ENCODE data around the gene SCAMP2. TPM values are rescaled to one million over a fixed set of nuclear protein-coding genes. Genes with fewer than 3 reads are reported as not detected.
A peak's percentile ranks its signal among the peaks of the same experiment; 100 is the strongest.

The SCAMP2 gene
- total and polyA plus RNA-seq, 2 of the 13 experiments (the other 11 are each of a cell fraction or from before 2014, with no cell fraction given) = 34.8 to 121 TPM

DNA sequence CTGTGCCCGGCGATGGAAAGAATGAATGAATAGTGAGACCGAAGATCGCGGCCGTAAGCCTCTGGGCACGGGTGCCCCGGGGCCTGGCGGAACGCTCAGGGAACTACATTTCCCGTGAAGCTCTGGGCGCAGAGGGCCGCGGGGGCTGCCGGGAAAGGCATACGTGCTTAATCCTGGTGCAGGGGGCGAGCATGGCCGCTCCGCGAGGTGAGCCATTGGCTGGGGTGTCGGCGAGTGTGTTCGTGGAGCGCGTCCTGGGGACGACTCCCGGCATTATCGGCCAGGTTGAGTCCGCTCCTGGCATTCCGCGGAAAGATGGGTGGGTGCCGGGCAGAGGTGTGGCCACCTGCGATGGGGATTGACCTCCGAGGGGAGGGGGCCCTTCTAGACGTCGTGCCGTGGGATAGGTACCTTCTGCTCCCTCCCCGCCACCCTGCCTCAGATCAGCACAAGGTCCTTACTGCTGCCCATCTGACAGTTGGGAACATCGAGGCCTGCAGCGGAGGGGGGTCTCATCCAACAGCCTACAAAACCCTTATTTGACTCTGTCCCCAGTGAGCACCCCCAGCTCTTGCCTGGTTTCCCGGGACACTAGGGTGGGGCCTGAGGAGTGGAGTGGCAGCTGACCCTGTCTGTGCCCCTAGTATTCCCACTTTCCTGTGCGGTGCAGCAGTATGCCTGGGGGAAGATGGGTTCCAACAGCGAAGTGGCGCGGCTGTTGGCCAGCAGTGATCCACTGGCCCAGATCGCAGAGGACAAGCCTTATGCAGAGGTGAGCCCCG, 16.9 kb upstream of the SCAMP2 start, which contains the start of gene MPI (continued):
- TF ChIP-seq, protein P1, sequence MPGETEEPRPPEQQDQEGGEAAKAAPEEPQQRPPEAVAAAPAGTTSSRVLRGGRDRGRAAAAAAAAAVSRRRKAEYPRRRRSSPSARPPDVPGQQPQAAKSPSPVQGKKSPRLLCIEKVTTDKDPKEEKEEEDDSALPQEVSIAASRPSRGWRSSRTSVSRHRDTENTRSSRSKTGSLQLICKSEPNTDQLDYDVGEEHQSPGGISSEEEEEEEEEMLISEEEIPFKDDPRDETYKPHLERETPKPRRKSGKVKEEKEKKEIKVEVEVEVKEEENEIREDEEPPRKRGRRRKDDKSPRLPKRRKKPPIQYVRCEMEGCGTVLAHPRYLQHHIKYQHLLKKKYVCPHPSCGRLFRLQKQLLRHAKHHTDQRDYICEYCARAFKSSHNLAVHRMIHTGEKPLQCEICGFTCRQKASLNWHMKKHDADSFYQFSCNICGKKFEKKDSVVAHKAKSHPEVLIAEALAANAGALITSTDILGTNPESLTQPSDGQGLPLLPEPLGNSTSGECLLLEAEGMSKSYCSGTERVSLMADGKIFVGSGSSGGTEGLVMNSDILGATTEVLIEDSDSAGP (CRISPR knock-in tag; IDR thresholded peaks at IDR 0.05; ENCODE audit: borderline replicate concordance) = peak; percentile 88
- peak; percentile 87; the same call in 1 of the 2 replicates for TF ChIP-seq KAT7 (CRISPR knock-in tag; IDR thresholded peaks at IDR 0.05; ENCODE audit: borderline replicate concordance)
- no peak for TF ChIP-seq CHD2 (IDR thresholded peaks at IDR 0.05; ENCODE audit: low read depth, low read length)
- TF ChIP-seq KLF6 (CRISPR knock-in tag; IDR thresholded peaks at IDR 0.05) = peak; percentile 85
- TF ChIP-seq ZNF597 (CRISPR knock-in tag; IDR thresholded peaks at IDR 0.05) = 0 out of 2 replicates have a peak, but pooled peaks have one; percentile 95
- TF ChIP-seq HMGXB4 (CRISPR knock-in tag; IDR thresholded peaks at IDR 0.05; ENCODE audit: borderline replicate concordance in 1 of 2, low read depth in 1 of 2) = peak; percentile 83 to 84
- TF ChIP-seq, protein P2, sequence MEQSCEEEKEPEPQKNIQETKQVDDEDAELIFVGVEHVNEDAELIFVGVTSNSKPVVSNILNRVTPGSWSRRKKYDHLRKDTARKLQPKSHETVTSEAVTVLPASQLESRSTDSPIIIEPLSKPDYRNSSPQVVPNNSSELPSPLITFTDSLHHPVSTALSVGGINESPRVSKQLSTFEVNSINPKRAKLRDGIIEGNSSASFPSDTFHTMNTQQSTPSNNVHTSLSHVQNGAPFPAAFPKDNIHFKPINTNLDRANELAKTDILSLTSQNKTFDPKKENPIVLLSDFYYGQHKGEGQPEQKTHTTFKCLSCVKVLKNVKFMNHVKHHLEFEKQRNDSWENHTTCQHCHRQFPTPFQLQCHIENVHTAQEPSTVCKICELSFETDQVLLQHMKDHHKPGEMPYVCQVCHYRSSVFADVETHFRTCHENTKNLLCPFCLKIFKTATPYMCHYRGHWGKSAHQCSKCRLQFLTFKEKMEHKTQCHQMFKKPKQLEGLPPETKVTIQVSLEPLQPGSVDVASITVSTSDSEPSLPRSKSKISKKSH (CRISPR knock-in tag; IDR thresholded peaks at IDR 0.05; ENCODE audit: borderline replicate concordance) = peak; percentile 54
- TF ChIP-seq, protein P3, sequence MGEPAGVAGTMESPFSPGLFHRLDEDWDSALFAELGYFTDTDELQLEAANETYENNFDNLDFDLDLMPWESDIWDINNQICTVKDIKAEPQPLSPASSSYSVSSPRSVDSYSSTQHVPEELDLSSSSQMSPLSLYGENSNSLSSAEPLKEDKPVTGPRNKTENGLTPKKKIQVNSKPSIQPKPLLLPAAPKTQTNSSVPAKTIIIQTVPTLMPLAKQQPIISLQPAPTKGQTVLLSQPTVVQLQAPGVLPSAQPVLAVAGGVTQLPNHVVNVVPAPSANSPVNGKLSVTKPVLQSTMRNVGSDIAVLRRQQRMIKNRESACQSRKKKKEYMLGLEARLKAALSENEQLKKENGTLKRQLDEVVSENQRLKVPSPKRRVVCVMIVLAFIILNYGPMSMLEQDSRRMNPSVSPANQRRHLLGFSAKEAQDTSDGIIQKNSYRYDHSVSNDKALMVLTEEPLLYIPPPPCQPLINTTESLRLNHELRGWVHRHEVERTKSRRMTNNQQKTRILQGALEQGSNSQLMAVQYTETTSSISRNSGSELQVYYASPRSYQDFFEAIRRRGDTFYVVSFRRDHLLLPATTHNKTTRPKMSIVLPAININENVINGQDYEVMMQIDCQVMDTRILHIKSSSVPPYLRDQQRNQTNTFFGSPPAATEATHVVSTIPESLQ (CRISPR knock-in tag; conservative IDR thresholded peaks at IDR 0.05) = no peak
- no peak for TF ChIP-seq PCBP2 (optimal IDR thresholded peaks at IDR 0.05; ENCODE audit: low read depth, low read length, poor library complexity, severe bottlenecking)
- TF ChIP-seq ZFX (CRISPR knock-in tag; IDR thresholded peaks at IDR 0.05; ENCODE audit: low read depth) = peak; percentile 85
- no peak for TF ChIP-seq CREB3 (CRISPR knock-in tag; IDR thresholded peaks at IDR 0.05)
- TF ChIP-seq ETV6 (CRISPR knock-in tag; conservative IDR thresholded peaks at IDR 0.05) = peak; percentile 65
- TF ChIP-seq MED13 (CRISPR knock-in tag; IDR thresholded peaks at IDR 0.05) = peak; percentile 54; the same call in 1 of the 2 replicates
- no peak for TF ChIP-seq GZF1 (CRISPR knock-in tag; IDR thresholded peaks at IDR 0.05)
- TF ChIP-seq GATA4 (IDR thresholded peaks at IDR 0.05; ENCODE audit: borderline replicate concordance, low read depth) = peak; percentile 80; the same call in 1 of the 2 replicates
- no peak for TF ChIP-seq KDM6A (CRISPR knock-in tag; IDR thresholded peaks at IDR 0.05; ENCODE audit: low read depth)
- TF ChIP-seq TIGD3 (CRISPR knock-in tag; IDR thresholded peaks at IDR 0.05; ENCODE audit: borderline replicate concordance) = peak; percentile 53; the same call in 1 of the 2 replicates

Data from HepG2 (cell line).